NT2/D1 (cell line): Measurements from ENCODE around the gene MAML3.

Experiments used
- SUZ12 ChIP-seq: IDR thresholded peaks from 2 replicates; pipeline ENCODE4 v1.6.1; 2011; ENCODE audit not compliant: insufficient read length, insufficient read depth; ENCODE audit errors: extremely low read depth
- ZNF274 ChIP-seq: IDR thresholded peaks from 2 replicates; pipeline ENCODE4 v1.6.1; 2011; ENCODE audit warnings: mild to moderate bottlenecking, low read depth, low read length

GRCh38 chr4:139839403-139840031, 314.5 kb downstream of the MAML3 start:
- no peak for TF ChIP-seq ZNF274
- no peak for TF ChIP-seq SUZ12
